CD4-positive, alpha-beta T cell (primary cell): ENCODE results near the gene SLC2A4. TPM values are rescaled to one million over a fixed set of nuclear protein-coding genes. Genes with fewer than 3 reads are reported as not detected.

Experiments
- ATAC-seq: fragments of 200-7000 bp; cut with Tn5 transposase; one replicate; pipeline ENCODE4 v1.10.0; 2022; ENCODE audit warnings: mild to moderate bottlenecking; ENCODE audit not compliant: poor library complexity
- CTCF ChIA-PET: fragments of 350-600 bp; sonication (Branson Sonifier 250); formaldehyde crosslinking; loops from one replicate; lab custom pipeline; 2021; ENCODE audit warnings: antibody characterized with exemption, inconsistent platforms; lab: Charles Lee
- POLR2A ChIA-PET: fragments of 350-600 bp; sonication (Branson Sonifier 250); formaldehyde crosslinking; loops from one replicate; lab custom pipeline; 2021; ENCODE audit warnings: antibody characterized with exemption, inconsistent platforms; lab: Charles Lee
- DNase-seq, 14 experiments: peaks; one replicate each; pipeline ENCODE4 v3.0.0-alpha.2; 2013 to 2020; ENCODE audit warnings: mixed read lengths in 2 of 14
- H3K27ac ChIP-seq, 2 donors: one replicate each; pipeline versions ENCODE4 v1.5.1 to v1.7.0; 2013; ENCODE audit warnings: low read length in 2 of 2, low read depth in 1 of 2, mild to moderate bottlenecking in 1 of 2
- H3K27me3 ChIP-seq, 2 experiments: 1 replicate in 1 of 2; 2 replicates in 1 of 2; pipeline versions ENCODE4 v1.6.1 to v1.7.0; 2013; ENCODE audit warnings: low read length in 2 of 2, control low read depth in 1 of 2, mild to moderate bottlenecking in 1 of 2, moderate library complexity in 1 of 2; ENCODE audit not compliant: insufficient read depth in 2 of 2, control insufficient read depth in 1 of 2
- H3K36me3 ChIP-seq: one replicate; pipeline ENCODE4 v1.6.1; 2013; ENCODE audit warnings: low read length, control low read depth; ENCODE audit not compliant: insufficient read depth
- H3K4me1 ChIP-seq: one replicate; pipeline ENCODE4 v1.6.1; 2013; ENCODE audit warnings: low read length, control low read depth; ENCODE audit not compliant: insufficient read depth
- H3K4me3 ChIP-seq: one replicate; pipeline ENCODE4 v1.5.1; 2013; ENCODE audit warnings: mild to moderate bottlenecking, low read length, moderate library complexity
- H3K9me3 ChIP-seq, 2 experiments: 1 replicate in 1 of 2; 2 replicates in 1 of 2; pipeline versions ENCODE4 v1.6.1 to v1.7.0; 2013; ENCODE audit warnings: low read length in 2 of 2, mild to moderate bottlenecking in 2 of 2, control low read depth in 1 of 2, moderate library complexity in 1 of 2; ENCODE audit not compliant: control insufficient read depth in 1 of 2, insufficient read depth in 1 of 2
- H3K27ac Mint-ChIP-seq: one replicate; pipeline ENCODE4 v1.8.0; 2020; ENCODE audit warnings: mixed read lengths
- H3K27me3 Mint-ChIP-seq: one replicate; pipeline ENCODE4 v1.8.0; 2021; ENCODE audit warnings: mixed read lengths
- H3K36me3 Mint-ChIP-seq: one replicate; pipeline ENCODE4 v1.8.0; 2021; ENCODE audit warnings: low read depth, mixed read lengths
- H3K4me1 Mint-ChIP-seq: one replicate; pipeline ENCODE4 v1.8.0; 2021; ENCODE audit warnings: low read depth, mixed read lengths
- H3K4me3 Mint-ChIP-seq: one replicate; pipeline ENCODE4 v1.8.0; 2020; ENCODE audit warnings: mild to moderate bottlenecking, mixed read lengths
- H3K9me3 Mint-ChIP-seq: one replicate; pipeline ENCODE4 v1.8.0; 2020; ENCODE audit warnings: mixed read lengths
- intact Hi-C, 2 experiments: fragments of 100-400 bp; cut with DNase I in 1 of 2; cut with micrococcal nuclease in 1 of 2; formaldehyde crosslinking; loops; one replicate each; pipeline versions ENCODE4 v1.15.1 to v1.9.0; 2023 to 2025; cut with DNase I, micrococcal nuclease
- total RNA-seq, 174 experiments: library from RNA in 2 of 174; stranded (reverse) in 2 of 174; gene quantifications; one replicate each; pipeline ENCODE4 v1.2.3 and lab custom pipeline; 2021 to 2026
- TF ChIP-seq, protein P1 (sequence below): fragments of 200-600 bp; IDR thresholded peaks from one replicate; pipeline ENCODE4 v1.8.0; 2022; ENCODE audit warnings: antibody characterized with exemption, mild to moderate bottlenecking

SLC2A4 gene
- total RNA-seq, 2 experiments from 2014 or later, result not detected

DNA sequence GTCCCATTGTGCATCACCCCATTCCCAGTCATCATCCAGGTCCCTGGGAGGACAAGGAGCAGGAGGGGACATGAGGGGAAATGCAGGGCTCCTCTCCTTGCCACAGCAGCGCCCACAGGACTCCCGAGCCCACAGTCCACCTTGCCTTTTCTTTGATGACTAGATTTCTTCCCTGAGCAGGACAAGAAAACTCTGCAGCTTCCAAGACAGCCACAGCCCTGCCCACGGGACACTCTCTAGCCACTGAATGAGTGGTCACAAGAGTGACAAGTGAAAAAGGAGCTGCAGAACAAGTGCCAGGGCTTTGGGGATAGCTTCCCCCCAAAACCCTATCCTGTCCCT lies 42.9 kb downstream of the SLC2A4 start:
- peaks cover 59% of the 10 kb centered on the region for H3K36me3 Mint-ChIP-seq
- CTCF ChIA-PET, result interaction anchor here (0.8 to 3.2 kb wide), 4 partner anchors 12 to 27 kb away, joined by 3 to 12 read pairs (median 5); partner anchors contain the start of gene ACAP1
- H3K27ac Mint-ChIP-seq, result no peak overlapping the region
- Histone ChIP-seq H3K27me3 (no peaks in the 10 kb centered on the region), H3K4me3 (no peak overlapping the region), H3K9me3 (no peaks in the 10 kb centered on the region), H3K4me1 (peaks cover 27% of the 10 kb centered on the region), H3K36me3 (peaks cover 58% of the 10 kb centered on the region), H3K27ac (no peak overlapping the region)
- intact Hi-C loops, result loop anchor here (1.0 to 10.0 kb wide), 4 partner anchors 21 to 530 kb away; partner anchors contain the start of genes CYB5D1 (in 1 of the 2), NAA38 (in 1 of the 2) and TMEM88 (in 1 of the 2)
- TF ChIP-seq, protein P1, sequence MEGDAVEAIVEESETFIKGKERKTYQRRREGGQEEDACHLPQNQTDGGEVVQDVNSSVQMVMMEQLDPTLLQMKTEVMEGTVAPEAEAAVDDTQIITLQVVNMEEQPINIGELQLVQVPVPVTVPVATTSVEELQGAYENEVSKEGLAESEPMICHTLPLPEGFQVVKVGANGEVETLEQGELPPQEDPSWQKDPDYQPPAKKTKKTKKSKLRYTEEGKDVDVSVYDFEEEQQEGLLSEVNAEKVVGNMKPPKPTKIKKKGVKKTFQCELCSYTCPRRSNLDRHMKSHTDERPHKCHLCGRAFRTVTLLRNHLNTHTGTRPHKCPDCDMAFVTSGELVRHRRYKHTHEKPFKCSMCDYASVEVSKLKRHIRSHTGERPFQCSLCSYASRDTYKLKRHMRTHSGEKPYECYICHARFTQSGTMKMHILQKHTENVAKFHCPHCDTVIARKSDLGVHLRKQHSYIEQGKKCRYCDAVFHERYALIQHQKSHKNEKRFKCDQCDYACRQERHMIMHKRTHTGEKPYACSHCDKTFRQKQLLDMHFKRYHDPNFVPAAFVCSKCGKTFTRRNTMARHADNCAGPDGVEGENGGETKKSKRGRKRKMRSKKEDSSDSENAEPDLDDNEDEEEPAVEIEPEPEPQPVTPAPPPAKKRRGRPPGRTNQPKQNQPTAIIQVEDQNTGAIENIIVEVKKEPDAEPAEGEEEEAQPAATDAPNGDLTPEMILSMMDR, result no peak
- POLR2A ChIA-PET, result interaction anchor here (0.9 to 1.2 kb wide), 3 partner anchors 9 to 21 kb away, joined by 3 to 4 read pairs (median 3); partner anchors contain the start of gene ACAP1
- peak overlapping the region; percentile 42 for H3K4me3 Mint-ChIP-seq
- DNase-seq, result no peak
- no peaks in the 10 kb centered on the region for H3K9me3 Mint-ChIP-seq
- H3K27me3 Mint-ChIP-seq, result no peaks in the 10 kb centered on the region
- no peak for ATAC-seq
- peaks cover 18% of the 10 kb centered on the region for H3K4me1 Mint-ChIP-seq

DNA sequence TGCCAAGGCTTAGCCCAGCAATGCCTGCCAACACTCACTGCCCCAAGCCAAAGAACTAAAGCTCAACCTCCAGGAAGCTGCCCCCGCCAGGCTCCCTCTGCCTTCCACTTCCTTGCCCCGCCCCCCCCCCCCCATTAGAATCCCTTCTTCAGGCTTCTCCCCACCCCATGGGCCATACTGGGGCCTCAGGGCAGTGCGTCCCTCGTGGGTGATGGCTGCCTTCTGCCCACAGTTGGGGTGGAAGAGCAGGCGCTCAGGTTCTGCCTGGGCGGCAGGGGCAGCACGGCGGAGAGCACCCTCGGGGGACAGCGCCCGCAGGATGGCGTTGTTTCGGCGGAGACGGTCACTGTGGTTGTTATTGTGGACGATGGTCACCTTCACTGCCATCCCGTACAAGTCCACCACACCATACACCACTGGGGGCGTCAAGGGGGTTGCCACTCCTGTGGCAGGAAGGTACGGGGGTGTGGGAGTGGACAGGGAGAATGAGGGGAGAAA lies 43.6 kb downstream of the SLC2A4 start:
- Histone ChIP-seq H3K4me3 (no peak overlapping the region), H3K27me3 (no peaks in the 10 kb centered on the region), H3K4me1 (peaks cover 33% of the 10 kb centered on the region), H3K27ac (no peak overlapping the region), H3K36me3 (peaks cover 58% of the 10 kb centered on the region), H3K9me3 (no peaks in the 10 kb centered on the region)
- peaks cover 25% of the 10 kb centered on the region for H3K4me1 Mint-ChIP-seq
- peaks cover 61% of the 10 kb centered on the region for H3K36me3 Mint-ChIP-seq
- ChIA-PET POLR2A (interaction anchor here (0.9 to 1.2 kb wide), 3 partner anchors 8 to 20 kb away, joined by 3 to 4 read pairs (median 3); partner anchors contain the start of gene ACAP1), CTCF (interaction anchor here (0.8 to 3.2 kb wide), 4 partner anchors 12 to 26 kb away, joined by 3 to 12 read pairs (median 5); partner anchors contain the start of gene ACAP1)
- peak overlapping the region; percentile 34 for H3K4me3 Mint-ChIP-seq
- TF ChIP-seq, protein P1, result no peak
- no peak for DNase-seq
- H3K27me3 Mint-ChIP-seq, result no peaks in the 10 kb centered on the region
- H3K27ac Mint-ChIP-seq, result no peak overlapping the region
- H3K9me3 Mint-ChIP-seq, result no peaks in the 10 kb centered on the region
- no peak for ATAC-seq
- intact Hi-C loops, result loop anchor here in 1 of 2 experiments (2.0 to 10.0 kb wide), 2 partner anchors 22 to 530 kb away; partner anchors contain the start of genes CYB5D1, NAA38 and TMEM88

GRCh38 chr17:7326186-7326585 lies 44.7 kb downstream of the SLC2A4 start:
- H3K27ac Mint-ChIP-seq, result no peak overlapping the region
- peaks cover 33% of the 10 kb centered on the region for H3K4me1 Mint-ChIP-seq

More at GRCh38 chr17:7326186-7326585, 44.7 kb downstream of the SLC2A4 start:
- Histone ChIP-seq H3K27me3 (no peaks in the 10 kb centered on the region), H3K4me3 (no peak overlapping the region), H3K36me3 (peaks cover 48% of the 10 kb centered on the region), H3K27ac (no peak overlapping the region), H3K9me3 (no peaks in the 10 kb centered on the region), H3K4me1 (peaks cover 44% of the 10 kb centered on the region)
- no peak for DNase-seq
- no peaks in the 10 kb centered on the region for H3K27me3 Mint-ChIP-seq
- ATAC-seq, result no peak
- no peak overlapping the region for H3K4me3 Mint-ChIP-seq
- POLR2A ChIA-PET, result interaction anchor here (3.4 kb wide), 1 partner anchor 10 kb away, joined by 14 read pairs; the partner anchor contains the start of gene ACAP1
- CTCF ChIA-PET, result interaction anchor here (1.0 kb wide), 1 partner anchor 25 kb away, joined by 3 read pairs; no protein-coding TSS in a partner anchor
- peaks cover 54% of the 10 kb centered on the region for H3K36me3 Mint-ChIP-seq
- intact Hi-C loops, result loop anchor here in 1 of 2 experiments (10.0 kb wide), 1 partner anchor 529 kb away; the partner anchor contains the start of genes CYB5D1, NAA38 and TMEM88
- no peaks in the 10 kb centered on the region for H3K9me3 Mint-ChIP-seq
- TF ChIP-seq, protein P1, result no peak
